Endothelial cell of hepatic sinusoid (primary cell): ENCODE results near the gene COL25A1.

ENCODE experiments used
- in situ Hi-C: cut with HindIII; loops from 2 replicates; pipeline ENCODE4 v1.10.0; 2017; ENCODE audit warnings: low sequenced_read_pairs

The COL25A1 gene

GRCh38 chr4:109294006-109294405 is 8.5 kb downstream of the COL25A1 start:
- in situ Hi-C loops, result no loop called here

DNA sequence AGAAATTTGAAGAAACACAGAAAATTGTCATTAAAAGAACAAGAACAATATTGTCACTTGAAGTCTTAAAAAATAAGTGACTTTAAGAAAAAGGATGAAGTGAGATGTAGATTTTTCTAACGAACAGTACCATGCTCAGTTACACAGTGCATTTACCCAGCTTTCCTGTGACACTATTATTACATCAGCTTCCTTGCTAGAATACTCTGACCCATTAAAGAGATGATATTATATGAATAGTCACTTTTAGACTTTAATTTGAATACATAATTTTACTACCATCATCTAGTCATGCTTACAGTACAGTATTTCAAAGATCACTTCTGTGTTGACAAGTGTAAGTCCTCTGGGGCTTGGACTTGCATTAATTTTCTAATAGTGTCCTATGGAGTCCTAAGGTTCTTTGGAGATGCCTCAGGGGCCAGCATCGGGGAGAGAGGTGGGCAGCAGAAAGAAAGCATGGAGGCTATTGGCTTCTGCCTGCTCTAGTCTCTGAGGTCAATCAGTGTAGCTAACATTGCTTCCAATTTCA is 10.7 kb downstream of the COL25A1 start:
- in situ Hi-C loops, result no loop called here

- in situ Hi-C loops, result no loop called here
Observed at GRCh38 chr4:109290918-109291317, 11.5 kb downstream of the COL25A1 start.

- in situ Hi-C loops, result no loop called here
Observed at GRCh38 chr4:109278594-109279031, 23.8 kb downstream of the COL25A1 start.

- in situ Hi-C loops, result no loop called here
Observed at GRCh38 chr4:109276482-109277095, 25.9 kb downstream of the COL25A1 start.

DNA sequence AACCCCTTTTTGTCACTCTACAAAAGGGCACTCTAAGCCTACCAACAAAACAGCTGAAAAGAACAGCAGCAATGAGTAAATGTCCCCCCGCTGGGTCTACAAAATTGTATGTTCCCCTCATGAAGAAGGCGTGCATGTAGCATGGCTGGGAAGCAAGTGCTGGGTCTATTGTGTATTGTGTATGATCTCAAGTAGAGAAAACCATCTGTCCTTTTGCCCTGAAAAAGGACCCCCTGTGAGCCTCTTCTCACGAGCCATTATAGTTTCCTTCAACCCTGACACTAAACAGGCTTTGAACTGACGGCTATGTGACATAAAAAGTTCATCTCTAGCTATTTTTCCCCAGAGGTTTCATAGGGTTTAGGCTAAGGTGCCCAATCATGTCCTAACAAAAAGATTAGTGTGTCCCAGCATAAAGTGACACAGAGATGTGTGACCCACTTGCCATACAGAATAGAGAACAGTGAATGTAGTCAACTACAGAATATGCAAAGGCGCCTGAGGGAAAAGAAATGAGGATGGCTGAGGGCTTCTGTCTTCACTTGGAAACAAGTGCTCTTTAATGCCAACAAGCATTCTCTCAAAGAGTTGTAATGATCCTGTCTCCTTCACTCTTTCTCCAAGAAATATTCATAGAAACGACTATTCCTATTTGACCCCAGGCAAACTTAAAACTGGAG is 27.3 kb downstream of the COL25A1 start:
- in situ Hi-C loops, result no loop called here

GRCh38 chr4:109266891-109267290 is 35.6 kb downstream of the COL25A1 start:
- in situ Hi-C loops, result no loop called here

GRCh38 chr4:109266236-109266635 is 36.2 kb downstream of the COL25A1 start:
- in situ Hi-C loops, result no loop called here

DNA sequence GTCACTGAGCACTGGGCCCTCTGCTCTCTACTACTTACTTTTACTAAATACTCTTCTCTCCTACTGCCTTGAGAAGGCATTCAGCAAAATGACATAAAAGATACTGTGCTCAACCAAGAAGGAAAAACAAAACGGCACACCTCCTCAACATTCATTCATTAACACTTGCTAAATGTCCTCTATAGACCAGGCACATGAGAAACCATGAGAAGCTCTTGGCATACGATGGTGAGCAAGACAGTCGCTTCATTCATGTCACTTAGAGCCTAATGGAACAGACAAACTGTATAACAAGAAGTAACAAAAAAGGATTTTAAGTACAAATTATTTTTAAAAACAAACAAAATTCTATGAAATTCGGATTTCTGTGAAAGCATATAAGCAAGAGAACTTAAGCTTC is 38.7 kb downstream of the COL25A1 start:
- in situ Hi-C loops, result no loop called here

DNA sequence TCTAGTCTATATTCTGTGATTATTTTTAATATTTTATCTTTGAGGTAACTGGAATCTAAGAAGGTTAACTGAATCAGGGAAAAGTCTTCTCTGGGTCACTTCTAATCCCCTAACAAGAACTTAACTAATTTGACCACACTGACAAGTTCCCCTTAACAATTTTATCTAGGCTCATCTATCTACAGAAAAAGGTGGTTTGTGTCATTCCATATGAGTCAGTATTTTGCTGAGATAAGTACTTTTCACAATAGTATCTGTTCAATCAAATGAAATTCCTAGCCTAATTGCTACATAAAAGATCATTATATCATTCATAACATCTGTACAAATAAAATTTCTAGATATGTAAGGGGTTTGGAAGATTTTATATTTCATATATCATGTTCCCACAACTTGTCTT is 45.6 kb downstream of the COL25A1 start:
- in situ Hi-C loops, result no loop called here

DNA sequence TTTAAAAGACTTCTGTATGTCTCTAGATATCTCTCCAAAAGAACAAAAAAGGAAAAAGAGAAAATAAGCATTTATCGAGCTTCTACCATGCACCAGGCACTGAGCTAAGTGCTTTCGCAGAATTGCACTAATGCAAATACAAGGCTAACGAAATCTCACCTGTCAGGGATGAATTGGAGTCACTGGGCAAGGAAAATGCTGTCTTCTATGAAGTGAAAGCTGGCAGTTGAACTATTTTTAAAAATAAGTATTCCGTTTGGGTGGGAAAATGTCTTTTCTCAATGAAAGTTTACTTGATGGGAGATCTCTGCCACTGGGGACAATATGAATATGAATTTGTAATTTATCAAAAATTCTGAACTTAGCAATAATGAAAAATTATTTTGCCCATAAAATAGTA is 47.6 kb downstream of the COL25A1 start:
- in situ Hi-C loops, result no loop called here

GRCh38 chr4:109251396-109251795 is 51.1 kb downstream of the COL25A1 start:
- in situ Hi-C loops, result no loop called here

GRCh38 chr4:109248322-109248900 is 54.0 kb downstream of the COL25A1 start:
- in situ Hi-C loops, result no loop called here

- in situ Hi-C loops, result no loop called here
Observed at GRCh38 chr4:109243871-109244270, 58.6 kb downstream of the COL25A1 start.

GRCh38 chr4:109238746-109239145 is 63.7 kb downstream of the COL25A1 start:
- in situ Hi-C loops, result no loop called here

- in situ Hi-C loops, result no loop called here
Observed at GRCh38 chr4:109235683-109236082, 66.8 kb downstream of the COL25A1 start.

DNA sequence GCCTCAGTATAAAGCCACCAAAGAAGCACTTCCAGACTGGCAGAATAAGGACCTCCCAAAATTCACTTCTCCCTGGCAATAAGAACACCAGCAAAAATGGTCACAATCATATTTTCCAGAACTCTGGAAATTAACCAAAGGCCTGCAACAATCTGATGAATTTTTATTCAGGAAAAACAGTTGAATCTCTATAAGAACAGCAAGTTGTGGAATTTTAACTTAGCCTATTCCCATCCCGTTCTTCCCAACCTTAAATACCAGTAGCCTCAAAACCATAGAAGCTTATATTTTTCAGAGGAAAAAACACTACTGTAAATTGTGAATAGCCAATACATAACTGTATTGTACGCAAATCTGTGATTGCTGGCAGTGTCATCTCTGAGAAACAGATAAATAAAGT is 67.9 kb downstream of the COL25A1 start:
- in situ Hi-C loops, result no loop called here

DNA sequence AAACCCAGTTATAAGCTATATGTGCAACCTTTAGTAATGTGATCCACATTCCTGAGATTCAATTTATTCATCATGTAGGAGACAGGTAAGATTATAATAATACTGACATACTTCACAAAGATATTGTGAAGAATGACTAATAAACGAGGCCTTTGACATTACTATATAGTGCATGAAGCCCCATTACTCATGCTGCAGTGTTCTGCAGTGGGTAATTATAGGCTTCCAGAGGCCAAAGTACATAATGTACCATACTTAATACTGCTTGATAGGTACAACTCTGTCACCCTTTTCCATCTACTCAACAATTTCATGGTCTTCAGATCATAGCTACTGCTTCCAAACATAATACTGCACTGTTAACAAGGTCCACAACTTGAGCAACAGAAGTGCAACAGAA is 68.9 kb downstream of the COL25A1 start:
- in situ Hi-C loops, result no loop called here

GRCh38 chr4:109232681-109233080 is 69.8 kb downstream of the COL25A1 start:
- in situ Hi-C loops, result no loop called here

GRCh38 chr4:109231331-109231730 is 71.1 kb downstream of the COL25A1 start:
- in situ Hi-C loops, result no loop called here

DNA sequence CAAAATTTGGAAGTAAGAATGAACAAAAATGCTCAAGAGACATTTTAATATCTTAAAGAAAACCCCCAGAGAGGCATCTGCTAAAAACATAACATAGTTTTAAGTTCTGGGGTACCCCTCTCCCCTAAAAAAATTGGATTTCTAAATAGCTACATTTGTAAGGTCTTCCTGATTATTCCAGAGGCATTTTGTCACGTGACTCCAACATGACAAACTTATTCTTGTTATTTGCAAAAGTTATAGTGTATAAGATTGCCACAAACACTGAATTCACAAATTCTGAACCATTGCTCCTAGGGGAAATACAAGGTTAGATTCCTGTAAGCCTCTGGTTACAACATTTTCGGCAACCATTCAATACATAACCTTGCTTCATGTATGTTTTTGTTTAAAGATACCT is 73.4 kb downstream of the COL25A1 start:
- in situ Hi-C loops, result no loop called here

GRCh38 chr4:109218288-109218687 is 84.2 kb downstream of the COL25A1 start:
- in situ Hi-C loops, result no loop called here
